ENCODE results near the gene CENPT.
"Not testable (repeated sequence)": the region's sequence is repeated elsewhere in the genome, so short reads cannot be mapped to it uniquely, and the experiment has no call there.

The CENPT gene

DNA sequence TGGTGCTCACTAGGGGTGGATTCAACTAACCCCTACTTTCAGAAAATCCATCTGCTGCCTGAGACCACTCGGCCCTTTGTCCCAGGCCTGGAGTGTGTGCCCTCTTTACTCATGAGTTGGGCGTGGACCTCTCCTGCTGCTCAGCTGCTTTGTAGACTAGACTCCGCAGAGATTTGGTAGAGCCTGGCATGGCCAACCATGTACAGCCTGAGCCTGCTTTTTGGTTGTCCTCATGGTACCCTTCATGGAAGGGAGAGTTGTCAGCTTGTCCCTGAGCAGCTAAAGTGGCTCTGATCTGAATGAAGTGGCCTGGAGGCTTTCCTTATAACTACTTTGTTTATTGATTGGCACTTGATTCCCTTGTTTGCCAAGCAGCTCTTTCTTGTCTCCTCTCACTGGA is 26.9 kb upstream of the CENPT start:
- no peak for DNase-seq

DNA sequence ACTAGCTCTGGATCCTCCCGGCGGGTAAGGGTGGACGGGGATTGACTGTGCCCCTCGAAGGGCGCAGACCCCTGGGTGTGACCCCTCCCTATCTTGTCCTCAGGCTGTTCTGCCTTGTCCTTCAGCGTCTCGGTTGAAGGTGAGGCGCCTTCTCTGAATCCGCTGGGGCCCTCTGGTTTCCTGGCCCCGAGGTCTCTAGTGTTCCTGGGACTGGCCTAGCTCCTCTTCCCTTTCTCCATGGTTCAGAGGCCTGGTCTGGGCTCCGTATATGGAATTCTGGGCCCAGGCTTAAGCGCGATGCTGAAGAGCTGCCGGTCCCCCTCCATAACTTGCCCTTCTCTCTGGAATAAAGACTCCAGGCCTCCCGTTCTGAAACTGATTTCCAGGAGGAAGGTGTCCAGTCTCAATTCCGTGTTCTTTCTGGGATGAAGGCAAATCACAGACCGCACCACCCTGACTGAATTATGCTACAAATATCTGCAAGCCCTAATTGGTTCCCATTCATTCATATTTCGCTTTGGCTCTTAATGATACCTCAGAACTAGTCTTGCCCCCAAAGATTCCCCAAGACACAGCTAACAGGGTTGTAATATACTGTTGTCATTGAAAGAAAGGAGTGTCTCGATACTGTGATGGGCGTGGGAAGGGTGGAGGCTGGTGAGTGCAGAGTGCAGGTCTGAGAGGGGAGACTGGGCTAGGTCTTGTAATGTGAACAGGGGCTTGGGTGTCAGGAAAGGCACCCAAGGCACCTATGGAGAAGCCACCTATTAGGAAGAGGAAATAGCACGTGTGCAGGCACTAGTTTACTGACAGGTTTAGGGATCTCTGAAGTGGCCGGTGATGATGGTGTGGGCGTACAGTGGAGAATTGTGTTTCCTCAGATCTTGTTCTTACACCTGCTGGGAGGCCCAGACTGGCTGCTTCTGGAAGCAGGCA is 26.2 kb upstream of the CENPT start:
- DNase-seq = peak in 1 of 2 donors; percentile 5

GRCh38 chr16:67872631-67873434 is 25.3 kb upstream of the CENPT start, which contains the start of gene EDC4:
EDC4 (plus strand) TSS chr16:67873052; CDS start chr16:67873262, 210 bp downstream.
- peak; percentile 87 to 88 for DNase-seq

- DNase-seq = peak in 1 of 2 donors; percentile 2
Measured at GRCh38 chr16:67872131-67872630, 24.7 kb upstream of the CENPT start.

DNA sequence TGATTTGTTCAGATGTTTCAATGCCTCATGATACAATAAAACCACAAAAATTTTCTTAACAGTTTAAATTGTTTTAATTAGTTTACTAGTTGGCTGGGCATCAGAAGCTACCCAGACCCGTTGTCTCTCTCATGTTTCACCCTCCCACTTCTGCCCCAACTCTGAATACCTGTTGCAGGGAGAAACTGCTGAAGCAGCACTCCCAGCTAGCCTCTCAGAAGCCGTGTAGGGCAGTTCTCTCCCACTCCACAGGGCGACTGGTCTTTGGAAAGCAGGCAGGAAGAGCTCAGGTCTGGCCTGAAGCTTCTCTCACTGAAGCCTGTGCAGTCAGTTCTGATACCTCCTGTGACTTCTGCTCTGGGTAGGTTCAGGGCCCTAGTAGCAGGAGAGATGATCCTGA is 23.8 kb upstream of the CENPT start:
- no peak for DNase-seq

DNA sequence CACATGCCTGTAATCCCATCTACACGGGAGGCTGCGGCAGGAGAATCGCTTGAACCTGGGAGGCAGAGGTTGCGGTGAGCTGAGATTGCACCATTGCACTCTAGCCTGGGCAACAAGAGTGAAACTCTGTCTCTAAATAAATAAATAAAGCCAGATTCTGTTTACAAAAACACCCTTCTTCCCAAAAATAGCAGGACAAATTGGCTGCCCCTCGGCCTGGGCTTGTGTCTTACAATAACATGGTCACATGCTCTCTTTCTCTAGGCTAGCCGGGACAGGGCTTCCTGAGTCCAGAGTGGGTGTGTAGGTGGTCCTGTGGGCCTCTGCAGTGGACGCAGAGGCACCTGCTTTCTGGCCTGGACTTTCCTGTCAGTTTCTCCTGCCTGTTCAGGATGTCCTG is 22.2 kb upstream of the CENPT start:
- no peak for DNase-seq

GRCh38 chr16:67868290-67868689 is 20.8 kb upstream of the CENPT start:
- DNase-seq = no peak

DNA sequence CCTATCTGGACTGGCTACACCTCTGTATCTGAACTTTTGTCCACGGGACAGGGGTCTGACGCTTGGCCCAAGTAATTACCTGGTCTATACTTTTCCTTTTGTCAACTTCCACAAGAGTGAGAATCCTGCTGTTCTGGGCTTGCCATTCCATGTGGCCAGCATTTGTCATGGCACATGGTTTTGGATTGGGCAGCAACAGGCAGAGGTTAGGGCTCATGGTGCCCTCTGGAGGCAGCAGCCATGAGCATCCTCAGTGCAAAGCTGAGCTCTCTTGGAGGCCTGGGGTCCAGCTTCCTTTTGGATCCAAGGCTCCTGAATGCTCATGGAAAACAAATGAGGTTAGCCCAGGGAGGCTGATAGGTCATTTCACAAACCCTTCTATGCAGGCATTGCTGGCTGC is 17.8 kb upstream of the CENPT start:
- peak; percentile 65 to 72 for DNase-seq

DNA sequence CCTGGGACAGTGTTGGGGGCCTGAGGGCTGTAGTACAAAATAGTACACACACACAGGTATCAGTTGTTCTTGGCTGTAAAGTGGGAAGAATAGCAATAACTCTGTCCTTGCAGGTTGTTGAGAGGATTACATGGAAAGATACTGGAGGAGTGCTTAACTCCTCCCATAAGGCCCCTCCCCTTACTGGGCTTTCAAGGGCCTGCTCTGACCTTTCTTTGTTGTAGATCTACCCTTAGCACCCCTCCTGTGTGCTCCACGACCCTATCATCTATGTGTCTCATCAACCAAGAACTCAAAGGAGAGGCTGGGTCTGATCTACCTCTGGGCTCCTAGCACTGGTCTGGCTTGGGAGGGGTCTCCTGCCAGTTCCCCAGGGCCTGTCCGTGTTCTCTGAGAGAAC is 17.1 kb upstream of the CENPT start:
- no peak for DNase-seq

DNA sequence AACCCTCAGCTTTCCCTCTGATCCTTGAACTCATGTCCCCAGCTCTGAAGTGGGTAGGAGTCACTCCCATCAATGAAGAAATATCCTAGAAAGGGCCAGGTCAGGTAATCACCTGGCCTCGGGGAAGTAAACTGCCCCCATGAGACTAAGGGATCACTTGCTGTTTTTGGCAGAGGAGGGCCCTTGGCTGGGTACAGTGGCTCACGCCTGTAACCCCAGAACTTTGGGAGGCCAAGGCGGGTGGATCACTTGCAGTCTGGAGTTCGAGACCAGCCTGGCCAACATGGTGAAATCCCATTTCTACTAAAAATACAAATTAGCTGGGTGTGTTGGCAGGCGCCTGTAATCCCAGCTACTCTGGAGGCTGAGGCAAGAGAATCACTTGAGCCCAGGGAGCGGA is 16.6 kb upstream of the CENPT start:
- not testable (repeated sequence) for DNase-seq

DNA sequence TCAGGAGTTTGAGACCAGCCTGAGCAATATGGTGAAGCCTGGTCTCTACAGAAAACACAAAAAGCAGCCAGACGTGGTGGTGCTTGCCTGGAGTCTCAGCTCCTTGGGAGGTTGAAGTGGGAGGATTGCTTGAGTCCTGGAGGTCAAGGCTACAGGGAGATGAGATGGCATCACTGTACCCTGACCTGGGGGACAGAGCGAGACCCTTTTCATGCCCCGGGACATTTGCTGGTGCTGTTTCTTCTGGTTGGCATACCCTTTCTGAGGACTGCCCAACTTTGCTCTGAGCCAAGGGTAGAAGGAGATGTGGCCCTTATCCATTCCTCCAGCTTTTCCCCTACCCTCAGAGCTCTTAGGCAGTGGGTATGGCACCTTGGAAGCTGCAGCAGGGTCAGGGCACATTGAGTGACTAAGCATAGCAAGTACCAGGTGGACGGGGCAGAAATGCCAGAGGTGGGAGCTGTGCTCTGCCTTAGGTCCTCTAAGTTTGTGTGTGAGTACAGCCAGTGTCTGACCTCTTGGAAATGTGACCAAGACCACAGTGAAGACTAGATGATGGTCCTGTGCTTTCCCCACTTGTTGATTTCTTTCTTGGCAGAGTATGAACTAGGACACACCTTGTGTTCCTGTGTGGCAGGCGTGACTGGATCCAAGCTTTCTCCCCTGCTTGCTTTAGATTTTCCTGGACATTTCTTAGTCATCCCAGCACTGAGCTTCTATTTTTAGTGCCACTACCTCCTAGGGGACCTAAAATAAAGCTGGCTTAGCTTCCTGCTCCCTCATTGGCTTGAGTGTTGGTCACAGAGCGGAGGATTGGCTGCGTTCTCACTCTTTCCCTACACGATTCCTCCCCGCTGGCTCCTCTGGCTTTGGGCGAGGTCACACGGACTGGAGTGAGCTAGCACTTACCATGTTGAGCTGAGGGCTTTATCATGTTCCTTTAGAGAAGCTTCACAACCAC is 15.4 kb upstream of the CENPT start:
- DNase-seq = no peak

GRCh38 chr16:67861877-67862276 is 14.4 kb upstream of the CENPT start:
- no peak for DNase-seq

- peak; percentile 20 to 30 for DNase-seq
Measured at GRCh38 chr16:67860589-67861398, 13.3 kb upstream of the CENPT start.

GRCh38 chr16:67858500-67858899 is 11.0 kb upstream of the CENPT start:
- peak; percentile 31 to 51 for DNase-seq

DNA sequence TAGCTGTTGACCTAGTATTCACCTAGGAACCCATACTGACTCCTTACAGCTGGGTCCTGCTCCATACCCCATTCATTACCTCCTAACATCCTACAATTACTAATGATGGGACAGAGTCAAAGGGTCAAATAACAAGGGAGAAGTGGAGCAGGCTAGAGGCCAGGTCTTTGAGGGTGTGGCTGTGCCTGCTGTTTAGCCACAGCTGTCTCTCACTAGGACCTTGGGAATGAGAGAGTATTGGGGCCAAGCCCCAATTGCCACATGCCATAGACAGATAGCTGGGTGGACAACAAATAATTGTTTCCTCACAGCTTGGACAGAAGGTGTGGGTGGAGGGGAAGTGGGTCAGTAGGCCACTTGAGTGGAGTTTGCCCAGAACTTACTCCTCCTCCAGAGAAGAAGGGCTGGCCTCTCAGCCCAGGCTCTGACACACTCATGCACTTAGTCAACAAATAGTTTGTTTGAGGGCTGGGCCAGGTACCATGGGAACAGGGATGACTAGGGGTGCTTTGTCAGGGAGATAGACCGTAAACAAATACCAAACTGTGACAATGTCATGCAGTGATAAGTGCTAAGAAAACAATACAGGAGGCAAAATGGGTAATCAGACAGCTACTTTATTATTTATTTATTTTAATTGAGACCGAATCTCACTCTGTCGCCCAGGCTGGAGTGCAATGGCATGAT is 10.2 kb upstream of the CENPT start:
- peak; percentile 97 for DNase-seq

DNA sequence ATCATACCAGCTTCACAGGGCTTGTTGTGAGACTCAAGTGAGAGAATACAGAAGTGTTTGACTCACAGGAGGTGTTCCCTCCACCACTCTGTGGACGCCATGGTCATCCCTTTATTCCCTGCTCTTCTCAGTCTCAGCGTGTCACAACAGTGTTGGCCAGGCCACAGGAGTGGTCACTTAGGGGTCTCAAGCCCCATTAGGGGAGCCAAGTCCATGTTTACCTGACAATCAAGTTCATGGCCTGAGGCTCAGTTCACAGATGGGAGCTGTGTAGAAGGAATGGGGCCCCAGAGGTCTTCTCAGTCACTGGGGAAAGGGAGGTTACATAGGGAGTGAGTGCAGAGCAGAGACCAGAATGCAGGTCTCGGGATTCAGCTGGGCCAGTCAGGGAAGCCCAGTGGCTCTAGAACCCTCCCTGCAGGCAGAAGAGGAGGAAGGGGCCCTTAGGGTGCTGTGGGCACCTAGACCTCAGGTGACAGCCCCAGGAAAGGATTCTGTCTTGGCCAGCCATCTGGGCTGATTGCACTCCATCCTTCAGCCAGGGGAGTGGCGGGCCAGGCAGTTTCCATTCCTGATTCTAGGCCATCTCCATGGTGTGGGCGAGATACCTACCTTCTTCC is 9.5 kb upstream of the CENPT start:
- no peak for DNase-seq

DNA sequence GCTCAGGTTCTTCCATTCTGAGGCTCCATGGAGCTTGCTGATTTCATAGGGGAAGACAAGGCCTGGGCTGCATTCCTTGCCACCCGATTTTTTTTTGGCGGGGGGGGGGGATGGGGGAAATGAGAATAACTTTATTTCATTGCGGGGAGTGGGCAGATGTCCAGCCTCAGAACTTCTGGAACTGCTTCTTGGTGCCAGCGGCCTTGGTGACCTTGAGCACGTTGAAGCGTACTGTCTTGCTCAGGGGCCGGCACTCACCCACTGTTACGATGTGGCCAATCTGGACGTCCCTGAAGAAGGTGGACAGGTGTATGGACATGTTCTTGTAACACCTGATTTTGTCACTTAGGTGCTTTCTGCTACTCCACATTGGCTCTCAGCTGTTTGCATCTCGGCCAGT is 8.3 kb upstream of the CENPT start:
- no peak for DNase-seq

- no peak for DNase-seq
Measured at GRCh38 chr16:67853670-67854069, 6.2 kb upstream of the CENPT start.

DNA sequence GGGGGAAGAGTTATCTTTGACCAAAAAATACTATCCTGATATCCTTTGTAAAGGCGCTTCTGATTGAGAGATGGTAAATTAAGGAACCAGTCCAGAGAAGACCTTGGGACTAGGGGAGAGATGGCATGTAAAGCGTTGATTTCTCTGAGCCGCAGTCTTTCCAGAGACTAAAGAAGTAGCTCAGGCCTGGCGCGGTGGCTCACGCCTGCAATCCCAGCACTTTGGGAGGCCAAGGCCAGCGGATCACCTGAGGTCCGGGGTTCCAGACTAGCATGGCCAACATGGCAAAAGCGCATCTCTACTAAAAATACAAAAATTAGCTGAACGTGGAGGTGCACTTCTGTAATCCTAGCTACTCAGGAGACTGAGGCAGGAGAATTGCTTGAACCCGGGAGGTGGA is 625 bp upstream of the CENPT start:
- no peak for DNase-seq
